22Rv1 (cell line): ENCODE data around the gene AUTS2.

Experiments used
- ZFX ChIP-seq: fragments of 450-650 bp; IDR thresholded peaks from 2 replicates; pipeline ENCODE4 v1.6.1; 2017; ENCODE audit warnings: antibody characterized with exemption, borderline replicate concordance
- TF ChIP-seq, protein P1 (sequence below): fragments of 450-650 bp; IDR thresholded peaks from 2 replicates; pipeline ENCODE4 v1.5.1; 2017; ENCODE audit warnings: mild to moderate bottlenecking

DNA sequence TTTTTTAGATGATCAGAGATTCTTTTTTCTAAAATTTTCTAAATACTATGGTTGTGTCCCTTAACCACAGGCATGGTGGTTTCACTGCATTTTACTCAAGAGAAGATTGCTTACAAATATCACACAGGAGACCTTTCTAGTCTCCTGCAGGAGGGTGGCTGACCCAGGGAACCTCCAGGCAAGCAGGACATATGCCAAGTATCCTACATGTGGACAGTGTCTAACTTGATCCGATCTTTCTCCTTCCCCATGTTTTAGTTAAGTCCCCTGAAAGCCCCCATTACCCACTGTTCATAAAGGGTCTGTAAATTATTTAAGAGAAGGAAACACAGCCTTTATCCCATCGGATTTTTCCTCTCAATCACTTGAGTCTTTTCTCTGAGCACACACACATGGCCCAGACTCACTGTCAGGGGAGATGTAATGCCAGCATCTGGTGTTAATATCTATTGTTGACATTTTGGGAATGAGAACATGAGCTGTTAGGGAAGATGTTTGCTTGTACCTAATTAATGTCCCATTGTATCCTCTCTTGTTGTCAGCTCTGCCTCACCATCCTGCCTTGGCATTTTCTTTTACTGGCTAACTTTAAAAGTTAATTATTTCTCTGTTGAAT, 755.2 kb downstream of the AUTS2 start:
- TF ChIP-seq, protein P1, sequence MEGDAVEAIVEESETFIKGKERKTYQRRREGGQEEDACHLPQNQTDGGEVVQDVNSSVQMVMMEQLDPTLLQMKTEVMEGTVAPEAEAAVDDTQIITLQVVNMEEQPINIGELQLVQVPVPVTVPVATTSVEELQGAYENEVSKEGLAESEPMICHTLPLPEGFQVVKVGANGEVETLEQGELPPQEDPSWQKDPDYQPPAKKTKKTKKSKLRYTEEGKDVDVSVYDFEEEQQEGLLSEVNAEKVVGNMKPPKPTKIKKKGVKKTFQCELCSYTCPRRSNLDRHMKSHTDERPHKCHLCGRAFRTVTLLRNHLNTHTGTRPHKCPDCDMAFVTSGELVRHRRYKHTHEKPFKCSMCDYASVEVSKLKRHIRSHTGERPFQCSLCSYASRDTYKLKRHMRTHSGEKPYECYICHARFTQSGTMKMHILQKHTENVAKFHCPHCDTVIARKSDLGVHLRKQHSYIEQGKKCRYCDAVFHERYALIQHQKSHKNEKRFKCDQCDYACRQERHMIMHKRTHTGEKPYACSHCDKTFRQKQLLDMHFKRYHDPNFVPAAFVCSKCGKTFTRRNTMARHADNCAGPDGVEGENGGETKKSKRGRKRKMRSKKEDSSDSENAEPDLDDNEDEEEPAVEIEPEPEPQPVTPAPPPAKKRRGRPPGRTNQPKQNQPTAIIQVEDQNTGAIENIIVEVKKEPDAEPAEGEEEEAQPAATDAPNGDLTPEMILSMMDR = no peak
- no peak for TF ChIP-seq ZFX
